Right atrium auricular region (tissue), 2 donors: ENCODE results near the gene NMNAT3. TPM values are rescaled to one million over a fixed set of nuclear protein-coding genes. Genes with fewer than 3 reads are reported as not detected.

Experiments used
- DNase-seq: peaks from one replicate; pipeline ENCODE4 v3.0.0-alpha.2; 2019; ENCODE audit warnings: low spot score
- H3K27ac ChIP-seq, 2 donors: fragments of 200-600 bp; sonication (generic); 1 replicate in 1 of 2; 2 replicates in 1 of 2; pipeline ENCODE4 v1.5.1; 2016 to 2019
- H3K27me3 ChIP-seq, 2 donors: fragments of 200-600 bp; sonication (generic); one replicate each; pipeline versions ENCODE4 v1.5.1 to v1.6.0; 2017 to 2019
- H3K36me3 ChIP-seq: fragments of 200-600 bp; sonication (generic); one replicate; pipeline ENCODE4 v1.5.1; 2016
- H3K4me1 ChIP-seq, 2 donors: fragments of 200-600 bp; sonication (generic); one replicate each; pipeline versions ENCODE4 v1.5.1 to v1.6.0; 2017 to 2019
- H3K4me3 ChIP-seq, 2 donors: fragments of 200-600 bp; sonication (generic); 1 replicate in 1 of 2; 2 replicates in 1 of 2; pipeline ENCODE4 v1.5.1; 2017 to 2019; ENCODE audit warnings: mild to moderate bottlenecking in 1 of 2, moderate library complexity in 1 of 2
- H3K9me3 ChIP-seq, 2 donors: fragments of 200-600 bp; sonication (generic); one replicate each; pipeline ENCODE4 v1.5.1; 2019
- CTCF ChIP-seq, 2 donors: fragments of 200-600 bp; sonication (generic); IDR thresholded peaks; one replicate each; pipeline ENCODE4 v1.5.1; 2019; ENCODE audit warnings: antibody characterized with exemption in 2 of 2
- total RNA-seq, 2 donors: library from RNA; depleted of rRNA; stranded (reverse); fragments of >200 nt; gene quantifications; one replicate each; pipeline ENCODE4 v1.1.0, GENCODE V29; 2016

NMNAT3 gene
- total RNA-seq, 2 donors from 2014 or later: 11.0 to 23.4 TPM

- Histone ChIP-seq H3K4me1 (peaks cover 0 to 65% of the 10 kb centered on the region in 2 donors), H3K9me3 (no peaks in the 10 kb centered on the region), H3K27me3 (no peaks in the 10 kb centered on the region), H3K4me3 (no peak overlapping the region), H3K27ac (no peak overlapping the region), H3K36me3 (no peaks in the 10 kb centered on the region)
- no peak for TF ChIP-seq CTCF (IDR thresholded peaks at IDR 0.05)
- no peak for DNase-seq
These were observed 140.4 kb downstream of the NMNAT3 start for GRCh38 chr3:139537361-139537760.

GRCh38 chr3:139534992-139535879, 142.5 kb downstream of the NMNAT3 start:
- Histone ChIP-seq H3K4me3 (no peak overlapping the region), H3K27me3 (no peaks in the 10 kb centered on the region), H3K36me3 (no peaks in the 10 kb centered on the region), H3K9me3 (no peaks in the 10 kb centered on the region), H3K4me1 (peaks cover 0 to 54% of the 10 kb centered on the region in 2 donors), H3K27ac (peak overlapping the region; percentile 66 to 71)
- TF ChIP-seq CTCF (IDR thresholded peaks at IDR 0.05): no peak
- peak; percentile 91 for DNase-seq

GRCh38 chr3:139534455-139534812, 143.3 kb downstream of the NMNAT3 start:
- H3K4me3 ChIP-seq: no peak overlapping the region
- peaks cover 0 to 47% of the 10 kb centered on the region in 2 donors for H3K4me1 ChIP-seq
- peak overlapping the region; percentile 66 to 71 for H3K27ac ChIP-seq
- no peak for TF ChIP-seq CTCF (IDR thresholded peaks at IDR 0.05)
- DNase-seq: no peak
- H3K9me3 ChIP-seq: no peaks in the 10 kb centered on the region
- H3K27me3 ChIP-seq: no peaks in the 10 kb centered on the region
- H3K36me3 ChIP-seq: no peaks in the 10 kb centered on the region

- H3K27me3 ChIP-seq: no peaks in the 10 kb centered on the region
- H3K4me1 ChIP-seq: peaks cover 0 to 43% of the 10 kb centered on the region in 2 donors
- TF ChIP-seq CTCF (IDR thresholded peaks at IDR 0.05): no peak
- H3K36me3 ChIP-seq: no peaks in the 10 kb centered on the region
- no peak overlapping the region for H3K4me3 ChIP-seq
- H3K9me3 ChIP-seq: no peaks in the 10 kb centered on the region
- peak overlapping the region; percentile 66 to 71 for H3K27ac ChIP-seq
- no peak for DNase-seq
These were observed 143.9 kb downstream of the NMNAT3 start for GRCh38 chr3:139533781-139534454.

GRCh38 chr3:139532976-139533375, 144.8 kb downstream of the NMNAT3 start:
- H3K4me1 ChIP-seq: peaks cover 0 to 43% of the 10 kb centered on the region in 2 donors
- H3K27ac ChIP-seq: no peak overlapping the region
- DNase-seq: no peak
- TF ChIP-seq CTCF (IDR thresholded peaks at IDR 0.05): no peak
- H3K9me3 ChIP-seq: no peaks in the 10 kb centered on the region
- H3K36me3 ChIP-seq: no peaks in the 10 kb centered on the region
- H3K27me3 ChIP-seq: no peaks in the 10 kb centered on the region
- H3K4me3 ChIP-seq: no peak overlapping the region
